OCI-LY1 (cell line): ENCODE results near the gene ICA1.

Experiments used
- CTCF ChIP-seq: fragments of 200-600 bp; sonication (generic), shearing (Covaris generic); IDR thresholded peaks from 2 replicates; pipeline ENCODE4 v1.5.1; 2017; ENCODE audit warnings: mild to moderate bottlenecking, antibody characterized with exemption, low read length, moderate library complexity, mixed read lengths
- EZH2 ChIP-seq: fragments of 200-600 bp; sonication (generic), shearing (Covaris generic); IDR thresholded peaks from 2 replicates; pipeline ENCODE4 v1.8.0; 2017; ENCODE audit warnings: borderline replicate concordance, mixed run types, mild to moderate bottlenecking, antibody characterized with exemption, low read length, moderate library complexity, mixed read lengths

GRCh38 chr7:8296362-8296659 is 34.3 kb upstream of the ICA1 start:
- no peak for TF ChIP-seq CTCF
- no peak for TF ChIP-seq EZH2
